GM12878 (cell line): ENCODE measurements around the gene SFXN5.

Source experiments
- CHD2 ChIP-seq: IDR thresholded peaks from 2 replicates; pipeline ENCODE4 v1.6.1; 2011; ENCODE audit warnings: low read depth, low read length, improper control_type of control experiment, borderline replicate concordance
- CTCF ChIP-seq, 3 experiments: IDR thresholded peaks in 2 of 3; conservative IDR thresholded peaks in 1 of 3; 2 replicates each; pipeline ENCODE4 v1.5.1; 2011; ENCODE audit warnings: low read depth in 3 of 3, low read length in 3 of 3, mild to moderate bottlenecking in 3 of 3, control low read depth in 2 of 3, moderate library complexity in 2 of 3, inconsistent platforms in 1 of 3, mixed read lengths in 1 of 3; ENCODE audit not compliant: control insufficient read depth in 2 of 3, insufficient read depth in 1 of 3; ENCODE audit errors: extremely low read depth in 1 of 3
- RAD21 ChIP-seq: IDR thresholded peaks from 2 replicates; pipeline ENCODE4 v1.6.1; 2011; ENCODE audit warnings: mild to moderate bottlenecking, low read depth, low read length, moderate library complexity; ENCODE audit not compliant: insufficient read depth
- RELA ChIP-seq: fragments of 450-650 bp; IDR thresholded peaks from 2 replicates; pipeline ENCODE4 v1.8.0; 2014; ENCODE audit warnings: borderline replicate concordance; ENCODE audit not compliant: partially characterized antibody
- SMARCA5 ChIP-seq: fragments of 450-650 bp; IDR thresholded peaks from 2 replicates; pipeline ENCODE4 v1.6.1; 2017; ENCODE audit warnings: mild to moderate bottlenecking

DNA sequence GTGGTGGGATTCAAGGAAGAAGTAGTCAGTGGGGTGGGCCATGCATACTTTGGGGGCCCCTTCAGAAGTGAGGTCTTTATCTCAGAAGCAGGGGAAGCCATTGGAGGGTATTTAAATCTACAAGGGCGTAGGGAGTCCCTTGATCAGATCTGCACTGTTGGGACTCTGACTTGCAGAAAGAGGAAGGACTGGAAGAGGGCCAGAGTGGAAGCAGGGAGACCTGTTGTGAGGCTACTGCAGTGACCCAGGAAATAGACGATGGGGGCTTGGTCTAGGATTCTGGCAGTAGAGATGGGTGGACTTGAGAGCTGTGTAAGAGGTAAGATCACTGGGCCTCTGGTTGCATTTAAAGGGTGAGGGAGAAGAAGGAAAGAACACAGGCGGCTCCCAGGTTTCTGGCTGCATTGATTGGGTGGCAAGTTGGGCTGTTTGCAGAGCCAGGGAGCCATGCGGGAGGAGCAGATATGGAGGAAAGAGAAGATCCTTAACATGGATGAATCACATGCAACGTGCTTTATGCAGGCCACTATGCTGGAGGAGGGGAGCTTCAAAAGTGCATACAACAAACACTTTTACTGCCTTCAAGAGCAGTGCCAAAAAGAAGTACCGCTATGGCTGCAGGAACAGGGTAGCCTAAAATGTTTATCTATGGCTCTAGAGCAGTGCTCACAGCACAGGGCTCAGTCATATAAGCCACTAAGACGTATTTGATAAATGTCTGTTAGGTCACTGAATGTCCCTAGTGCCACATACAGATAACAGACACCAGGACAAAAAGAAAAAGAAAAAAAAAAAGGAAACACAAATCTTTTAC is 2.3 kb downstream of the SFXN5 start:
- TF ChIP-seq SMARCA5 (no peak), CHD2 (no peak), CTCF (IDR thresholded peaks at IDR 0.05 in 2 of 3, conservative IDR thresholded peaks at IDR 0.05 in 1 of 3; ENCODE audit: control insufficient read depth in 2 of 3, extremely low read depth in 1 of 3, insufficient read depth in 1 of 3, low read depth in 3 of 3, low read length in 3 of 3) (no peak), RAD21 (no peak), RELA (no peak)
